WTC11 (cell line): ENCODE measurements around the gene SPATA9.

Source experiments
- NR2C2 ChIP-seq: sonication (generic); formaldehyde crosslinking; IDR thresholded peaks from 2 replicates; pipeline ENCODE4 v1.8.0; 2022; ENCODE audit warnings: mild to moderate bottlenecking, missing genetic modification reagents
- TF ChIP-seq, protein P1 (sequence below): sonication (generic); formaldehyde crosslinking; IDR thresholded peaks from 2 replicates; pipeline ENCODE4 v1.8.0; 2022; ENCODE audit warnings: mild to moderate bottlenecking, missing genetic modification reagents
- TF ChIP-seq, protein P2 (sequence below): sonication (generic); formaldehyde crosslinking; IDR thresholded peaks from 2 replicates; pipeline ENCODE4 v1.8.0; 2023; ENCODE audit warnings: missing genetic modification reagents, mild to moderate bottlenecking, borderline replicate concordance

DNA sequence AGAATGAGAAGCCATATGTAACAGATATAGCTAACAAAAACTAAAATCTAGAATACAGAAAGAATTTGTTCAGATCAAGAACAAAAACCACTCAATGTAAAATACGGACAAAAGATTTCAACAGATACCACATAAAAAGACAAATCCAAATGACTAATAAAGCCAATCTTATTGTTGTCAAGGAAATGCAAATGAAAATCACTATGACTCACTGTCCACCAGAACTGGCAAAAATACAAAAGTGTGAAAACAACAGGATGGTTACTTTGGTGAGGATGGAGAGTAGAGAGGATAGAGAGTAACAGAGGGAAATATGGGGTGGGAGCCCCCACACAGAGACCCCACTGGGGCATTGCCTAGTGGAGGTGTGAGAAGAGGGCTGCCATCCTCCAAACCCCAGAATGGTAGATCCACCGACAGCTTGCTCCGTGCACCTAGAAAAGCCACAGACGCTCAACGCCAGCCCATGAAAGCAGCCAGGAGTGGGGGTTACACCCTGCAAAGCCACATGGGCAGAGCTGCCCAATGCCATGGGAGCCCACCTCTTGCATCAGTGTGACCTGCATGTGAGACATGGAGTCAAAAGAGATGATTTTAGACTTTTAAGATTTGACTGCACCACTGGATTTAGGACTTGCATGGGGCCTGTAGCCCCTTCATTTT lies 33.1 kb upstream of the SPATA9 start:
- TF ChIP-seq, protein P1, sequence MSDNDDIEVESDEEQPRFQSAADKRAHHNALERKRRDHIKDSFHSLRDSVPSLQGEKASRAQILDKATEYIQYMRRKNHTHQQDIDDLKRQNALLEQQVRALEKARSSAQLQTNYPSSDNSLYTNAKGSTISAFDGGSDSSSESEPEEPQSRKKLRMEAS (CRISPR knock-in tag) = no peak
- TF ChIP-seq, protein P2, sequence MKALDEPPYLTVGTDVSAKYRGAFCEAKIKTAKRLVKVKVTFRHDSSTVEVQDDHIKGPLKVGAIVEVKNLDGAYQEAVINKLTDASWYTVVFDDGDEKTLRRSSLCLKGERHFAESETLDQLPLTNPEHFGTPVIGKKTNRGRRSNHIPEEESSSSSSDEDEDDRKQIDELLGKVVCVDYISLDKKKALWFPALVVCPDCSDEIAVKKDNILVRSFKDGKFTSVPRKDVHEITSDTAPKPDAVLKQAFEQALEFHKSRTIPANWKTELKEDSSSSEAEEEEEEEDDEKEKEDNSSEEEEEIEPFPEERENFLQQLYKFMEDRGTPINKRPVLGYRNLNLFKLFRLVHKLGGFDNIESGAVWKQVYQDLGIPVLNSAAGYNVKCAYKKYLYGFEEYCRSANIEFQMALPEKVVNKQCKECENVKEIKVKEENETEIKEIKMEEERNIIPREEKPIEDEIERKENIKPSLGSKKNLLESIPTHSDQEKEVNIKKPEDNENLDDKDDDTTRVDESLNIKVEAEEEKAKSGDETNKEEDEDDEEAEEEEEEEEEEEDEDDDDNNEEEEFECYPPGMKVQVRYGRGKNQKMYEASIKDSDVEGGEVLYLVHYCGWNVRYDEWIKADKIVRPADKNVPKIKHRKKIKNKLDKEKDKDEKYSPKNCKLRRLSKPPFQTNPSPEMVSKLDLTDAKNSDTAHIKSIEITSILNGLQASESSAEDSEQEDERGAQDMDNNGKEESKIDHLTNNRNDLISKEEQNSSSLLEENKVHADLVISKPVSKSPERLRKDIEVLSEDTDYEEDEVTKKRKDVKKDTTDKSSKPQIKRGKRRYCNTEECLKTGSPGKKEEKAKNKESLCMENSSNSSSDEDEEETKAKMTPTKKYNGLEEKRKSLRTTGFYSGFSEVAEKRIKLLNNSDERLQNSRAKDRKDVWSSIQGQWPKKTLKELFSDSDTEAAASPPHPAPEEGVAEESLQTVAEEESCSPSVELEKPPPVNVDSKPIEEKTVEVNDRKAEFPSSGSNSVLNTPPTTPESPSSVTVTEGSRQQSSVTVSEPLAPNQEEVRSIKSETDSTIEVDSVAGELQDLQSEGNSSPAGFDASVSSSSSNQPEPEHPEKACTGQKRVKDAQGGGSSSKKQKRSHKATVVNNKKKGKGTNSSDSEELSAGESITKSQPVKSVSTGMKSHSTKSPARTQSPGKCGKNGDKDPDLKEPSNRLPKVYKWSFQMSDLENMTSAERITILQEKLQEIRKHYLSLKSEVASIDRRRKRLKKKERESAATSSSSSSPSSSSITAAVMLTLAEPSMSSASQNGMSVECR (CRISPR knock-in tag) = no peak
- TF ChIP-seq NR2C2 (CRISPR knock-in tag) = no peak
